Measurements from ENCODE around the gene ARL17A.
"Not testable (repeated sequence)": the region's sequence is repeated elsewhere in the genome, so short reads cannot be mapped to it uniquely, and the experiment has no call there.

ARL17A gene

DNA sequence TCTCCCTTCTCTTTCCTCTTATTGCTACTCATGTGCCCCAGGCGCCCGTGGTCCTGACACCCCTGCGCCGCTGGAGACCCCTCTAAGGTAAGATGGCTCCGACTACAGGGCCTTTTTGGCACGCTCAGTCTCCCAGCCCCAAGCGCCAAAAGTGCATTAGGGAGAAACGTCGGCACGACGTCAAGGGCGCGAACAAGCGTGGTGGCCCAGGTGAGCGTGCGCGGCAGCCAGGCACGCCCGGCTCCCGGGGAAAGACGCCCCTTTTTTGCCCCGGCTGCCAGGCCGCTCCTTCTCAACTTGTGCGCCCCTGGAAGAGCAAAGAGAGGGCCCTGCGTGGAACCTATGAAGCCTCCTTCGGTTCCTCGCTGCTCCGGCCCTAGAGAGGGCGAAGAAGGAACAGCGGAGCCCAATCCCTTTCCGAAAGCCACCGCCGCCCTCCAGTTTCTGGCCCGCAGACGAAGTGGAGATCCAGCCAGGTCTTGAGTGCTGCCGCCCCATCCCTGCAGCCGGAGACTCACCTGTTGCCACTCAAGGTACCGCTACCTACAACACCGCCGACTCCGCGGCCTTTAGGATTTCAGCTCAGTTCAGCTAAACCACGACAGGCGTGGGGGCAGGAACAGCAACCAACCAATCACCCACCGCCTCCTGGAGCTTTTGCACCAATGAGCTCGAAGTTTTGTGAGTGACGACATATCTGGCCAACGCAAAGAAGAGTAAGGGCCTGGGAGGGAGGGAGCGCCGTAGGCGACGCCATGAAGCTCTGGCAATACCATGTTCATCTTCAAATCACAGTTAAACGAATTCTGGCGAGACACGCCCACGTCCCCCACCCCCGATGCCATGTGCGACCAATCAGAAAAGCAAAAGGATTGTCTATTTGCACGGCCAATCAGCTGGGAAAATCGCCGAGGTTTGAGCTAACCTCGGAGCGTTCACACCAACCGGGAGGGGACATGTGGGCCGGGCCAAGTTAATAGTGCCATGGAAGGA lies at the start of gene ARL17A:
ARL17A (minus strand) TSS at position 609 of the 993 bp plus-strand sequence. CDS start 3,369 bp downstream, outside the sequence.
- not testable (repeated sequence) for DNase-seq

DNA sequence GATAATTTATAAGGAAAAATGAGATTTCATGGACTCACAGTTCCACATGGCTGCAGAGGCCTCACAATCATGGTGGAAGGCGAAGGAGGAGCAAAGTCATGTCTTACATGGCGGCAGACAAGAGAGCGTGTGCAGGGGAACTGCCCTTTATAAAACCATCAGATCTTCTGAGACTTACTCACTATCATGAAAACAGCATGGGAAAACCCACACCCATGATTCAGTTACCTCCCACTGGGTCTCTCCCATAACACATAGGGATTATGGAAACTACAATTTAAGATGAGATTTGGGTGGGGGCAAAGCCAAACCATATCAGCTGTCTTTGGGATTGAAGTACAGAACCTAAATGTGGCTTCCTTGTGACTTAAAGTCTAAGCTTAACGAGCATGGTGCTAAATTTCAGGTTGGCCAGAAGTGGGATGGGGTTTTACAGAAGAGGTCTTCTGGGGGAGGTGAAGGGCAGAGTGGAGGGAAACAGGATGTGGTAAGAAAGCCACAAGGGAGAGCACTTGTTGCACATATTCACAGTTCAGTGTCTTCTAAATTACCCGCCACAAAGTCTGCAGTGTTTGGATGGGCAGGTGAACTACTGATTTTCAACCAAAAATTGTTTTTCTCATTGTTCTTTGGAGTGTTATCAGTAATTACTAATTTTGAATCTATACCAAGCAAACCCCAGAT lies 49.4 kb upstream of the ARL17A start:
- not testable (repeated sequence) for DNase-seq

DNA sequence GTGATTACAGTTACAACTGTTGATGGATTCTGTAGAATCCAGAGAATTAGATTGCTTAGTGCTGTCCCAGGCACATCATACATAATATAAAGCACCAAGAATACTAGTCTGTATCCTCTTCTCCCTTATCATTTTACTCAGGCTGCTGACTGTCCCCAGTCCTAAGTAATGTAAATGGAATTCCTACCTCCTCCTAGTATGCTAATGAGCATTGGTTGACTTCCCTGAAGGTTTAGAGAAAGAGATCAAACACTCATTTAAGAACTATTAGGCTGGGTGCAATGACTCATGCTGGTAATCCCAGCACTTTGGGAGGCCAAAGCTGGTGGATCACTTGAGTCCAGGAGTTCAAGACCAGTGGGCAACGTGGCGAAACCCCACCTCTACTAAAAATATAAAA lies 48.0 kb upstream of the ARL17A start:
- not testable (repeated sequence) for DNase-seq

DNA sequence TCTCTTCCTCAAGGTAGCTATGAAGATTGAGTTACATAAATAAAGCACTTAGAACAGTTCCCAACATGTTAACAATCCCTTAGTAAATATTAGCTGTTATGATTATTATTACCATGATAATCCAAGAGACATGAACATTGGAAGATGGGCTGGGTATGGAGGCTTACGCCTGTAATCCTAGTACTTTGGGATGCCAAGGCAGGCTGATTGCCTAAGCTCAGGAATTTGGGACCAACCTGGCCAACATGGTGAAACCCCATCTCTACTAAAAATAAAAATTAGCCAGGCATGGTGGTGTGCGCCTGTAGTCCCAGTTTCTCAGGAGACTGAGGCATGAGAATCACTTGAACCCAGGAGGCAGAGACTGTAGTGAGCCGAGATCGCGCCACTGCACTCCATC lies 45.2 kb upstream of the ARL17A start:
- DNase-seq: not testable (repeated sequence)

DNA sequence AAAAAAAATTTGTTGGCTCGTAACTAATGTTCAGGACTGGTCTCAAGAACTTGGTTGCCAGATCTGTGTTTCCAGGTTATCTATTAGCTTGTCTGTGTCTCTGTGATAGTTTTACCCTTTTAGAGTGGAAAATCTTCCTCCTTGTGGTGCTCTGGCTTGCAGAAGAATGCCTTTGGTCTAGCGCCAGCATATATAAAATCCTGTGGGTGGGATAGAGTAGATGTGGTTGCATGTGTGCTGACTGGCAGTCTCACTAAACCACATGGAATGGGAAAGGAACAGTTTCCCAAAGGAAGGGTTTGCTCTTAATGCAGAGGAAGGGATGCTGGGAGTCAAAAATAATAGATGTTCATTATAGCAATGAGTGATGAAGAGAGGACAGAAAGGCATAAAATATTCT lies 44.3 kb upstream of the ARL17A start:
- not testable (repeated sequence) for DNase-seq

DNA sequence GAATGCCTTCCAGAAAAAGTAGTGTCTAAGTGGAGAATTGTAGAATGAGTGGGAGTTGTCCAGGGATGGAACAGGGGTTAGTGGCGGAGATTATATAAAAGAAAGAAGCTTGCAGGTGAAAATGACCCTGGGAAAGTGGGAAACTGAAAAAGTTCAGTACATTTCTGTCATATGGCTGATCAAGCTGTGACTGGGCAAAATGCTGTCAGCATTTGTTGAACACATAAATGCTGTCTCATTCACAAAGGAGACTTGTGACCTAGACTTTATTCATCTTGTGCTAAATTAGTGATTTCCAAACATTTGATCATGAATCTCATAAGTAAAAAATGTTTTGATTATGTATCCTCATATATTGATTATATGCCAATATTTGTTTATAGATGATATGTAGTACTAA lies 39.5 kb upstream of the ARL17A start:
- DNase-seq: not testable (repeated sequence)

DNA sequence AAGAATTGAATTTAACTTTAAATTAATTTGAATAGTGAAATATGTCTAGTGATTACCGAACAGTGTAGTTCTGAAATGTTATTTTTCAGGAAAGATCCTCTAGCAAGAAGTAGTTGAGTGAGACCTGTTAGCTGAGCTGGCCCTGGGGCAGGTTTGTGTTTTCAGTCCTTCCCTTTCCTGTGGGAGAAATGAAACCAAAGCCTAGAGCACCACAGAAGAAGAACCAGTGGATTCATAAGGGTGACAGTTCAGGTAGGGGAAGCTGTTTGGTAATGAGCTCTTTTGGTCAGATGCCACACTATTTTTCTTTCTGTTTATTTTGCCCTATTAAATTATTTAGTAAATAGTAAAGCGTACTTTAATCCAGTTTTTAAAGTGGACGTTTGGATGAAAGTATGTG lies 37.6 kb upstream of the ARL17A start:
- DNase-seq: not testable (repeated sequence)

DNA sequence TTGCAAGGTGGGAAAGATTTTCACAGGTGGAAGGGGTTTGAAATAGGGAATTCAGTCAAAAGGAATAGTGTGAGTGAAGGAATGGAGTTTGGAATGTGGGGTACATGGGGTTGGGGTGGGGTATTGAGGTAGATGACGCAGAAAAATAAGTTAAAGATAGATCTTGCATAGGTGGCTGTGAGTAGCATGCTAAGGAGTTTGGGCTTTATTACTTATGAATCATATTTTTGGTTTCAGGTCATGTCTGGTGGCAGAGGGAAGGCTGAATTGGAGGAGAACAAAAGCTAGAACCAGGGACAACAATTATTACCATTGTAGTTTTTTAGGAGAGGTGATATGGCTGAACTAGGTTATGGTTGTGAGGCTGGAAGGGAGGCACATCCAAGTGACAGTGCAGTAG lies 34.4 kb upstream of the ARL17A start:
- DNase-seq: not testable (repeated sequence)

DNA sequence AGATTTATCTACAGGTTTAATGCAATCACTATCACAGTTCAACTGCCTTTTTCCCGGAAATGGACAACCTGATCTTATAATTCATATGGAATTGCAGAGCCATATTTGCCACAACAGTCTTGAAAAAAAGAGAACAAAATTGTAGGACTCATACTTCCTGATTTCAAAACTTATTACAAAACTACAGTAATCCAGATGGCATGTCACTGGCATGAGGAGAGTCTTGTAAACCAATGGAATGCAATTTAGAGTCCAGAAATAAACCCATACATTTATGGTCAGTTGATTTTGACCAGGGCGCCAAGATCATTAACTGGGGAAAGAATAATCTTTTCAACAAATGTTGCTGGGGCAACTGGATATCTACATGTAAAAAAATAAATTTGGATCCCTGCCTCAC lies 31.8 kb upstream of the ARL17A start:
- DNase-seq: not testable (repeated sequence)

DNA sequence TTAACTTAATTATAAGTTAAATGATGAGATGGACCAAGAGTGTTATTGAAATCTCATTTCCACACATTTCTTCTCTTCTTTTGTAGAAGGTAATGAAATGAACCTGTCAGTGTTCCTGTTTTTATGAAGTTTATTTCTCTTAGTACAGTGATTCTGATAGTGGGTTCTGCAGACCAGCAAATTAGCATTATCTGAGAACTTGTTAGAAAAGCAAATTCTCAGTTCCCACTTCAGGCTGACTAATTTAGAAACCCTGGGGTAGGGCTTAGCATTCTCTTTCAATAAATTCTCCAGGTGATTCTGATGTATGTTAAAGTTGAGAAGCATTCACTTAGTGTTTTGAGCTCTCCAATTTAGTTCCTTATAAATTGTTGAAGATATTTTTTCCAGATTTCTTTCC lies 23.6 kb upstream of the ARL17A start:
- DNase-seq: not testable (repeated sequence)

DNA sequence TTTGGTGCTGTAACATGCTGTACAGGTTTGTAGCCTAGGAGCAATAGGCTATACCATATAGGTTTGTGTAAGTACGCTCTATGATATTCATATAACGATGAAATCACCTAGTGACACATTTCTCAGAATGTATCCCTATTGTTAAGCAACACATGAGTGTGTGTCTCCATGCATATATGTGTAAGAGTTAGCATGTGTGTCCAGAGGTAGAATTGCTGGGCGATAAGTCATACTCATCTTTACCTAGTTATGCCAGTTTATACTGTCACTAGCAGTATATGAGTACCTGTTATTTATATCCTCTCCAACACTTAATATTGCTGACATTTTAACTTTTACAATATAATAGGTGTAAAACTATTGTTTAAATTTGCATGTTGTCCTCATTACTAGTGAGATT lies 21.3 kb upstream of the ARL17A start:
- DNase-seq: not testable (repeated sequence)

DNA sequence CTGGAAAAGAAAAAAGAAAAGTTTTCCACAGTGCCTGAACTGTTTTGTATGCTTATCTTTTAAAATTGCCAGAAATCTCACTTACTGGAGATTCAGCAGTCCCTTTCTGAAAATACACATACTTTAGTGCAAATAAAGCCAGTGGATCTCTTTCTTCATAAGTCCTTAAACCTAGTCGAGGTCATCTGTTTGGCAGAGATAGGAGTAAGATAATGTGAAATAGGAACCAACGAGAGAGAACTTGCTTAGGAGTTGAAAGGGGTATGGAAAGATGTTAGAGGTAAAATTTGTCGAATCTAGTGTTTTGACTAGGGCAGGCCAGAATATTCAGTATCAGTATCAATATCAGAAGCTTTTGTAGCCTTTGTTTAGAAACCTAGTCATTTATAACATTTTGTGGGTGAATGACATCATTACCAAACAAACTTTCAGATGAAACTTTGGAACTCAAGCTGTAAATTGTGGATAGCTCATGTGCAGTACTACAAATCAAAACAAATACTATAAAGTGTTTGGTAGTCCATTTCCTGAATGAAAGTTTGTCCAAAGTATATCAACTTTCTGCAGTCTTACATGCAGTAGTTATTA lies 18.9 kb upstream of the ARL17A start:
- DNase-seq: not testable (repeated sequence)

DNA sequence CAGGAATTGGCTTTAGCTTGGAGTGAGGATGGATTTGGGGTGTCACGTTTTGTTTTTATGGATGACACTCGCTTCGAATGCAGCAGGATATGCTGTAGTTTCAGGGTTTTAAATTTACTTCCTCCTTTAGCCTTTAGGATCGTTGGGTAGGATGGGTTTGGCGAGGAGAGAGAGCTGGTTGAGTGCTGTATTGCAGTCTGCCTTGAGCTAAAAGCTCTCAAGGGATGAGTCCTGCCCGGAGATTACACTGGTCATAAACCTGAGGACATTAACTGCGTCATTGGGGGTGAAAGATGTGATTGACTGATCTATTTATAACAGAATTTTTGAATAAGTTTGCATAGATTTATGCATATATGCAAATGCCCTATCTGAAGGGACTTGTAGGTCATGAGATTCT lies 11.8 kb upstream of the ARL17A start:
- not testable (repeated sequence) for DNase-seq

DNA sequence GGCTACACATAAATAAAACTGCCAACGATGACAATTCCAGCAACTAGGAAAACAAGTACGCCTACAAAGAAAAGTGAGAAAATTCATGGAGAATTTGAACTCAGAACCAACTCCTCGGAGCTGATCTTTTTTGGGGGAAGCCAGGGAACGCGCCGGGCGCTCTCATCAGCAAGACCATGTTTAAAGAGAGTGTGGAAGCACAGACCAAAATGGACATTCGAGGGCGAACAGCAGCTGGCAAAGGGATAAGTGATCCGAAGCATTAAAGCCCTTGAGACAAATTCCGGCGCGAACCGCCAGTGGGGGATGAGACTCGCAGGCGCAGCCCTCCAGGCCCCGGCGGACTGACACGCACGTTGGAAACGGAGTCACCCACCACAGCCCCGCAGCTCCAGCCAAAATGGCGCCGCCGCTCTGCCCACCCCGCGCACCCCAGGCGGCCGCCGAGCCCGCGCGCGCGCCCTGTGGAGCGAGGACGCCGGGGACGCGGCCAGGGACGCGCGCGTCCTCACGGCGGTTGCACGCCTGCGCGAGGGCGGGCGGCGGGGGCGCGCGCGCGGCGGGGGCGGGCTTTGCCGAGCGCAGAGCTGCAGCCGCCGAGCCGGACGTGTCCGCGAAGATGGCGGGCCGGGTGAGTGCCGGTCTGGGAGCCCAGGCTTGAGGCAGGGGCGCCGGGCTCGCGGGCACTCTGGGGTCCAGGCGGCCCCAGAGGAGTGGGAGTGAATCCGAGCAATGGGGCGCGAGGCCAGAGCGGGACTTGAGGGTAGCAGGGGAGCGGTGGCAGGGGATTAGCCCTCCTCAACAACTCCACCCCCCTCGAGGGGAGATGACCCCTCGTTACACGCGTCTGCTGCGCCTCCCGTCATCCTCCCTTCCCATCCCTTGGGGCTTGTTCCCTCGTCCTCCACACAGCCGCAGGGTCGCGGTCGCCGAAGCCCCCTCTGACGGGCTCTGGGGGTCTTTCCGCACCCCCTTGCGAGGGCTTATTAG lies 11.0 kb upstream of the ARL17A start, which contains the start of gene NSF:
NSF (plus strand) TSS at position 513 of the 990 bp plus-strand sequence; CDS start at position 620, 107 bp downstream.
- DNase-seq: not testable (repeated sequence)

DNA sequence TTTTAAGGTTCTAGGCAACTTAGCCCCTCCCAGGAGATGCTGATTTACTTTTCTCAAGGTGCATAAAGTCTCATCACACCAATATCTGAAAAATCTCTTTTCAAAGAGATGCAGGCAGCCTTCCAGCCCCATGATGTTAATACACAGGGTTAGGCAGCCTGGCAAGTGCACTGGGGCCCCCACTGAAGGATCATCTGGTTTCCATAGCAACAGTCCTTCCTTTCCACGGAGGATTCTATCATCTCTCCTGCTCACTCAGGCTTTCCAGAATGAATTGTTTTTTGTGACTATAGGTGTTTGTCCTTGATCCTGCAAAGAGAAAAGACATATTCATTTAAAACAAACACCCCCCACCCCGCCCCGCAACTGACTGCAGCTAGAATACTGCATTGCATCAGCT lies 6.0 kb upstream of the ARL17A start:
- not testable (repeated sequence) for DNase-seq

DNA sequence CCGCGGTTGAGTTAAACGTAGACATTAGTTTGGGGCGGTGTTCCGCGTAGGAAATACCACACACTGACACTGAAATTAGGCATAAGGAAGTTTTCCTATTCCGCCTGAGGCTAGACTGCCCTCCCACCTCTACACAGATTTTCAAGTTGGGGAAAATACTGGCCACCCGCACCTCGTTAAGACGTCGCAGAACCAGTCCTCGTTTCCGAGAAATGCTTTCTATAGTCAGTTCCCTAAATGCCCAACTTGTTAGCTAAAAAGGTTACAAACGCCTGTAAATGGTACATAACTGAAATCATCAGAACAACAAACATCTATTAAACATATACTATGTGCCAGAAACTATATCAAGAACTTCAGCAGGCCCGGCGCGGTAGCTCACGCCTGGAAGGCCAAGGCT lies 591 bp upstream of the ARL17A start:
- DNase-seq: not testable (repeated sequence)

DNA sequence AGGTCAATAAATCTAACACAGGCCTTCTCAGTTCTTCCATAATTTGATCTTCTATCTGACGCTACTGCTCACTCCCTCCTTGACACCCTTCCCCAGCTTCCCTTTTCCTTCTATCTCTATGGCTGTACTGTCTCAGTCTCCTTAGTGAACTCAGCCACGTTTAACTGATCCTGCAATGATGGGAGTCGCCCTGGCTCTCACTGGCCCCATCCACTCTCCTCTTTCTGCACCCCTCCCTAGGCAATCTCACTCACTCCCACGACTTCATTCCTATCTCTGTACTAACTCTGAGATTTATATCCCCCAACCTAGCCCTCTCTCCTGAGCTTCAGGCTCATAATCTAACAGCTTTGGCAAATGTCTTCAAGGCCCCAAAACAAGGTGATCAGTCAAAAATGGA lies 7.7 kb downstream of the ARL17A start:
- DNase-seq: not testable (repeated sequence)

DNA sequence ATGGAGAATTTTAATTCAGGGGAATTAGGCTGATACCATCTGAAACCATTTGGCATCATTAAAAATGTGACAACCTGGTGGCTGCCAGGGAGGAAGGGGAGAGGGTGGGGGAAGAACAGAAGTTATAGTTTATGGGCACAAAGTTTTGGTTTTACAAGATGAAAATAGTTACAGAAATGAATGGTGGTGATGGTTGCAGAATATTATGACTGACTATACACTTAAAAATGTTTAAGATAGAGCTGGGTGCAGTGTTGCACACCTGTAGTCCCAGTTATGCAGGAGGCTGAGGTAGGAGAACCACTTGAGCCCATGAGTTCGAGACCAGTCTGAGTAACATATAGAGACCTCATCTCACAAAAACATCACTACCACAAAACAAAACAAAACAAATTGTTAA lies 12.5 kb downstream of the ARL17A start:
- not testable (repeated sequence) for DNase-seq

DNA sequence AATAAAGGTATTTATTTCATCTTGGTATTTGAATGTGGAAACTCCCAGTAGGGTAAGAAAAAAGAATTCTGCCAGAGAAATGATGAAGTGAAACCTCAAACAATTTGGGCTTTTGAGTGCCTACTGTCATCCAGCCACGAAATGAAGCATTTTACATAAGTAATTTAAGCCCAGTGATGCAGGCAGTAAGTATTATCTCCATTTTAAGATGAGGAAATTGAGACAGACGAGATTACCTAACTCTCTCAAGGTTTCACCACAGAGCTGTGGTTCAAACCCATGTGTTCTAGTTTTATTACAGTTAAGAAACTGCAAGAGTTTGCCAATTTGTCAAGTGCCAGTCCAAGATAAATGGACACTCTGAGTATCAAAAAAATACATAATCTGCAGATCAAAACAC lies 13.2 kb downstream of the ARL17A start:
- not testable (repeated sequence) for DNase-seq

DNA sequence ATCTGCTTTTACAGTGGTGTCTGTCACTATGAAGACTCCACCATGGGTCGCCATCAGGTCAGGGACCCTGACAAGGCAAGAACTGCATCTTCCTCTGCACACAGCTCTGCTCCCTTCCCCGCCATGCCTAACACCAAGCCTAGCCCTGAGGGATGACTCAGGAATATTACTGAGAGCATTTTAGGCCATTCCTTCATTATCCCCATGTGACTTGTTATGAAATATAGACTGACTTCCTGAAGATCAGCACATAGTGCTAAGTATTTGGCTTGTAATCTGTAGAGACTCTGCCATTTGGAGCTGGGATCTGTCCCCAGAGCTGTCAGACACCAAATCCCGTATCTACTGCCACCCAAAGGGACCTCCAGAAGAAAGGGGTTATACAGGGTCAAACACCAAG lies 19.4 kb downstream of the ARL17A start:
- DNase-seq: not testable (repeated sequence)

DNA sequence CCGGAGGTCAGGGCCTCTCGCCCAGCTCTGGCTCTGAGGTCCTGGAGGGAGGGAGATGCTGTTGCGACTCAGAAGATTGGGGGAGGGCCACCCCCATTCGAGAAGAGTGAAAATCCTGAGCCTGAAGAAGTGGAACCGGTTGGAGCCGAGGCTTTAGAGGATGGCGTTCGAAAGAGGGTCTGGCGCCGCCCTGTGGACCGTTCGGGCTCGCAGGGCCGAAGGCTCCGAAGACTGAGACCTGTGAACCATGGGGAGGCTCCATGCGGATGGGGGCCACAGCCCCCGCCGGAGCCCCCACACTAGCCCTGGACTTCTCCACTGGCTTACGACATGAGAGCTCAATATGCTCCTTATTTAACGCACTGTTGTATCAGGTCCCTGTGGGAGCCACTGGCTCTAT lies 20.3 kb downstream of the ARL17A start:
- not testable (repeated sequence) for DNase-seq

DNA sequence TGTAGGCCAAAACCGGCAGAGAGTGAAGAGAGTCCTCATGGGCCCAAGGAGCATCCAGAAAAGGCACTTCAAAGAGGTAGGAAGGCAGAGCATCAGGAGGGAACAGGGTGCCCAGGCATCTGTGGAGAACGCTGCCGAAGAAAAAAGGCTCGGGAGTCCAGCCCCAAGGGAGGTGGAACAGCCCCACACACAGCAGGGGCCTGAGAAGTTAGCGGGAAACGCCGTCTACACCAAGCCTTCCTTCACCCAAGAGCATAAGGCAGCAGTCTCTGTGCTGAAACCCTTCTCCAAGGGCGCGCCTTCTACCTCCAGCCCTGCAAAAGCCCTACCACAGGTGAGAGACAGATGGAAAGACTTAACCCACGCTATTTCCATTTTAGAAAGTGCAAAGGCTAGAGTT lies 30.9 kb downstream of the ARL17A start:
- not testable (repeated sequence) for DNase-seq

All from NCI-H226 (cell line).